HG03097 (cell line): ENCODE data around the gene ISG20L2.

Experiments used
- ATAC-seq: cut with Tn5 transposase; IDR thresholded peaks from one replicate; pipeline ENCODE4 v1.9.1; 2021; ENCODE audit not compliant: unreplicated experiment, low FRiP score

The ISG20L2 gene

GRCh38 chr1:156691665-156692440, 36.7 kb downstream of the ISG20L2 start:
- no peak for ATAC-seq

- no peak for ATAC-seq
Observed at GRCh38 chr1:156691191-156691590, 37.4 kb downstream of the ISG20L2 start.

DNA sequence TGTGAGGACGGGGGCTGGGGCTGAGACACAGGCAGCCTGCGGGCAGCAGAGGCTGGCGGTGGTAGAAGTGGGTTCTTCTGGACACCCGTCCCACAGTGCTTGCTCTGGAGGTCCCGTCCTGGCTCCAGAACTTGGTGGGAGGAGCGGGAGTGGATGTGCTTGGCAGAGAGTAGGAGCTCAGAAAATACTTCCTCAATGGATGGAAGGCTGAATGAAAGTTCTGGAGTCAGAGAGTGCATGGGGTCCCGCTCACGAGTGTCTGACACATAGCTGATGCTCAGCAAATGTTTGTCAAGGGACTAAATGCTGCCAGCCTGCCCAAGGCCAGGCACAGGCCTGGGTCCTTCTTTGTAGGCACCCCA, 37.9 kb downstream of the ISG20L2 start:
- no peak for ATAC-seq

- ATAC-seq = no peak
Observed at GRCh38 chr1:156689953-156690674, 38.5 kb downstream of the ISG20L2 start.

GRCh38 chr1:156689035-156689952, 39.3 kb downstream of the ISG20L2 start:
- ATAC-seq = no peak

- no peak for ATAC-seq
Observed at GRCh38 chr1:156684227-156684782, 44.3 kb downstream of the ISG20L2 start.

DNA sequence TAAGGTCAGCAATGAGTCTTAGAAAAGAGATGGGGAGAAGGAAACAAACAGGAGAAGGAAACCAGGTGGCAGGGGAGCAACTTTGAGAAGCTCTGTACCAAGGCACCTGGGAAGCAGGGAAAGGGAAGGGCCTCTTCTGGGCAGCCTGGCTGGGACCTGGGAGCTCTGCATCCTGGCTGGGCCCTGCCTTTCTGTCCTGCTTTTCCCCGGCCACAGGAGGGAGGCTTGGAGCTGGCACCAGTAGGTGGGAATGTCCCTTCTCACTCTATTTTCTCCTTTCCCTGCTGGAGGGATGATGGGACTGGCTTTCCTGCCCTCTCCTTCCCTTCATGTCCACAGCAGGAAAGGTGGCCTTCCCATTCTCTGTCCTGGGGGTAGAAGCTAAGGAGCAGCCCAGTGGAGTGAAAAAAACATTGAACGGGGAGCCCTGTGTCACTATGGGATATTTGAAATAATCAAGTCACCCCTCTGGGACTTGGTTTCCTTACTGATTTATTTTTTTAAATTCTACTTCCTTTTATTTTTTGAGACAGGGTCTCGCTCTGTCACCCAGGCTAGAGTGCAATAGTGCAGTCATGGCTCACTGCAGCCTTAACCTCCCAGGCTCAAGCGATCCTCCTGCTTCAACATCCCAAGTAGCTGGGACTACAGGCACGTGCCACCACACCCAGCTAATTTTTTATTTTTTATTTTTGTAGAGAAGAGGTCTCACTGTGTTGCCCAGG, 46.2 kb downstream of the ISG20L2 start:
- no peak for ATAC-seq

DNA sequence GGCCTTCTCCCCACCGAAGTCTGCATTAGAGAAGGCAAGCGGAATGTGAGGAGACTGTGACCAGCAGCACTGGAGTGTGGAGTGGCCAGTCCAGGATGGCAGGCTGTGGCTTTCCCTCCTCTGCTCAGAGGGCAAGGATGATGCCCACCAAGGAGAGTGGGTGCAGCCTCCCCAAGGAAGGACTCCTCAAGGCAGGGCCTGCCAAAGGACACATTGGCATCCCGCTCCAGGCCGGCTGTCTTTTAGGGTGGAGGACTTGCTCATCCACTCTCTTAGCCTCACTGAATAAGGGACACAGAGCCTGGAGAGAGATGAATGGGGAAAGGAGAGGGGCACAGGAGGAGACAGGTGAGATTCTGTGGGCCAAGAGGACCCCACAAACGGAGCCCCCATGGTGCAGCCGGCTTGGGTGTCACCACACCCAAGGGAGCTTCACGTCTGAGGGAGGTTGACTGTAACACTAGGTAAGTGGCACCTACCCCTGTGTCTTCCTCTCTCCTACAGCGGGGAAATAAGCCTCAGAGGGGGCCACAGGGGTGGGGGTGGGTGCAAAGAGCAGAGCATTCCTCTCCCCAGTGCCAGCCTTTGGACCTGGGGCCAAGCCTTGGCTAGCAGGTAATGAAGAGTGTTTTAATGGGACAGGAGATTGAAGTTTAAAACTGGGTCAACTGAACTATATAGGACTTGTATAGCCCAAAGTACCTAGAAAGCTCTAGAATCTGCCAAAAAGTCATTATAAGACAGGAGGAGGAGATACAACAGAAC, 47.2 kb downstream of the ISG20L2 start:
- ATAC-seq = no peak

GRCh38 chr1:156680056-156680455, 48.5 kb downstream of the ISG20L2 start:
- ATAC-seq = no peak

- no peak for ATAC-seq
Observed at GRCh38 chr1:156677616-156678596, 50.7 kb downstream of the ISG20L2 start.

DNA sequence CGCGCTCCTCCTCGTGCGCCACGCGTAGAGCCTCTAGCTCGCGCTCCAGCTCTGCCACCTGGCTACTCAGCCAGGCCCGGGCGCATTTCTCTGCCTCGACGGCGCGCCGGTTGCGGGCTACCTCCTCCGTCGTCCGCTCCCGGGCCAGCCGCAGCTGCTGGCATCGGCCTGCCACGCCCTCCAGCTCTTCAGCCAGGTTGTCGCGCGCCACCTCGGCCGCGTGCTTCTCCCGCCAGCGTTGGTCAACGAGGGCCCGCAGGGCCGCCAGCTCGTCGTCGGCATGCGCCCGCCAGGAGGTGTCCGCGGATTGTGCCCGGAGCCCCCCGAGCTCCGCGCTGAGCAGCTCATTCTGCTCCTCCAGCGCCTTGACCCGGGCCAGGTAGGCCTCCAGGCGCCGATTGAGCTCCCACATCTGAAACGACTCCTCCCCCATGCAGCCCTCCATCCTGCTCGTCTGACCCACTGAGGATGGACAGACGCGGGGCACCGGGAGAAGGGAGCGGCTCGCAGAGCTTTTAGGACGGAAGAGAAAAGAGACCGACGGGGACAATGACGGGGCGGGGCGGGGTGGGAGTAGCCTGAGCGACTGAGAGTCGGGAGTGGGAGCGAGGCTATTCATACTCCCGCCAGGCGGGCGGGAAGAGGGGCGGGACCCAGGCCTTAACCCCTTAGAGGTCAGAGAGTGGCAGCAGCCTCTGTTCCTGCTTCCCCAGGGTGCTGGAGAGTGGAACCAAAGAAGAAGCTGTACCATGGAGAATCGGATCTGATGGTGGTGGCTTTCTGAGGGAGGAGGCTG, 51.5 kb downstream of the ISG20L2 start, which contains the start of gene NES:
Gene NES (minus strand): TSS at position 588 of the 796 bp plus-strand sequence. CDS start 143 bp downstream, at position 445.
- ATAC-seq = no peak

GRCh38 chr1:156676114-156676819, 52.3 kb downstream of the ISG20L2 start:
- ATAC-seq = no peak

DNA sequence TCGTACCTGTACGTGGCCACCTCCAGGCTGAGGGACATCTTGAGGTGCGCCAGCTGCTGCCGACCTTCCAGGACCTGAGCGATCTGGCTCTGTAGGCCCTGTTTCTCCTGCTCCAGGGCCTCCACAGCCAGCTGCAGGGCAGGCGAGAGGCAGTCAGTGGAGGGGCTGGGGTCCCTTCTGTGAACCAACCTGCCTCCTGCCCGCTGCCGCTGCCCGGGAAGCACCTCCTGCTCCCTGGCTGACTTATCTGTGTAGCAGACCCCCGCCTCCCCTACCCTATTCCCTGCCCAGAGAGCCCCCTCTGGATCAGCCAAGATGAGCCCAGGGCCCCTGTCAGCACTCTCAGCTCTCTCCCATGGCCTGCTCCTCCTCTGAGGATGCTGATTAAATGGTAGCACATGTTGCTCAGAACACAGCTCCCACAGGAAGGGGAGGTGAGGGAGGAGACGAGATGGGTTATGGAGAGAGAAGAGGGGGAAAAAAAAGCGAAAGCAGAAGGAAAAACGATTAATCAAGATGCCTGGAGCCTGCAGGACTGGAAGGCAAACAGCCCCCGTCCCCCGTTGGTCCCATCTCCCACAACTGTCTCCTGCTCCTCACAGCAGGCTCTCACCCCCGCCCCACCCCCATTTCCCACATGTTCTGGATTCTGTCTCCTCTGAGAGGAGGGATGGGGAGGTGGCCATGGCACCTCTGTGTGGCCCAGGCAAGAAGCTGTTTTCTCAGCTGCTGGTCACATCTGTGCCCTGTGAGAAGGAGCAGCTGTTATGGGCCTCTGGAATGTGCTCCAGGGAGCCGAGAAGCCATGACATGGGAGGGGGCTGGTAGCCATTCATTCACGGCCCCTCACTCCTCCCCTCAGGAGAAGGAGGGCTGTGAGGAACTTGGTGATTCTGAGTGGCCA, 53.1 kb downstream of the ISG20L2 start:
- no peak for ATAC-seq

DNA sequence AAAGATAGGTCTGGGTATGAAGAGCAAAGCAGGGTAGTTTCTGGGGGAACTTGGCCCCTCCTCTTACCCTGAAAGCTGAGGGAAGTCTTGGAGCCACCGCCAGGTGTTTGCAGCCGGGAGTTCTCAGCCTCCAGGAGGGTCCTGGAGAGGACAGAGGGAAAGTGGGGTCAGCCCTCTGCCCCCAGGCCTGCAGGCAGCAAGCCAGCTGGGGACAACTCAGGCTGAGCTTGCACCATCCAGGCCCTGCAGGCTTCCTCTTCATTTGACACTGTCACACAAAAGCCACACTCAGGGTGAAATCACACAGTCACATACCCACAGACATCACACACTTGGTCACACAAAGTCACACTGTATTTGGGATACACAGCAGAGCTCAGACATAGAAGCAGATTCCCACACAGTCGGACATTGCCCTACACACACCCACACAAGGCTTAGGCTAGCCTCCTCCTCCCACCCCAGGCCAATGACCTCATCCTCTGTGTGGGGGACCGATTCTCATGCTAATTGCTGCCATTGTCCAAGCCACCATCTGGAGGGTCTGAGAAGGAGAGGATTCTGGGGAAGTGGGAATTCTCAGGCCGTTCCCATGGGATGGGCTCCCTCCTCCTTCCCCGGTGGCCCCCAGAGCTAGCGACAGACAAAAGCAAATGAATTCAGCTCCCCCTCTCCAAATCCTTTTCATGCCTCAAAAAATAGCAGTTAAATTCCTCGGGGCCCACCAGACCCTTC, 55.0 kb downstream of the ISG20L2 start:
- ATAC-seq = no peak
